SK-N-SH treated with all-trans-retinoic acid at 6 μM for 48 hours (cell line): ENCODE results near the gene SF1.

Experiments used
- ATAC-seq: fragments of 200-7000 bp; cut with Tn5 transposase; 3 replicates; pipeline ENCODE4 v1.9.1; 2020; ENCODE audit warnings: mild to moderate bottlenecking, moderate library complexity
- ARNTL ChIP-seq: fragments of 450-650 bp; formaldehyde crosslinking; IDR thresholded peaks from 2 replicates; pipeline ENCODE4 v1.5.0; 2020; ENCODE audit warnings: low read depth, mild to moderate bottlenecking, moderate library complexity, borderline replicate concordance
- BACH2 ChIP-seq: fragments of 250-450 bp; sonication (Bioruptor Pico); IDR thresholded peaks from 2 replicates; pipeline ENCODE4 v1.9.0; 2021; ENCODE audit warnings: mild to moderate bottlenecking, borderline replicate concordance
- CSDC2 ChIP-seq: fragments of 250-450 bp; sonication (Bioruptor Pico); IDR thresholded peaks from 2 replicates; pipeline ENCODE4 v1.5.0; 2020; ENCODE audit warnings: mild to moderate bottlenecking, moderate library complexity
- CSRNP3 ChIP-seq: fragments of 250-450 bp; sonication (Bioruptor Pico); IDR thresholded peaks from 2 replicates; pipeline ENCODE4 v1.5.1; 2021; ENCODE audit warnings: mild to moderate bottlenecking, moderate library complexity
- ESRRG ChIP-seq: fragments of 250-450 bp; sonication (Bioruptor Pico); IDR thresholded peaks from 2 replicates; pipeline ENCODE4 v1.6.1; 2021; ENCODE audit warnings: mild to moderate bottlenecking
- GLIS3 ChIP-seq: fragments of 250-450 bp; sonication (Bioruptor Pico); IDR thresholded peaks from 2 replicates; pipeline ENCODE4 v1.5.0; 2020; ENCODE audit warnings: mild to moderate bottlenecking, moderate library complexity
- ISL1 ChIP-seq: fragments of 250-450 bp; sonication (Bioruptor Pico); IDR thresholded peaks from 2 replicates; pipeline ENCODE4 v2.1.2; 2022; ENCODE audit warnings: mild to moderate bottlenecking, moderate library complexity
- PATZ1 ChIP-seq: fragments of 250-450 bp; sonication (Bioruptor Pico); IDR thresholded peaks from 2 replicates; pipeline ENCODE4 v1.8.0; 2020; ENCODE audit warnings: mild to moderate bottlenecking, moderate library complexity, borderline replicate concordance
- PPARA ChIP-seq: fragments of 250-450 bp; sonication (Bioruptor Pico); IDR thresholded peaks from 2 replicates; pipeline ENCODE4 v1.5.0; 2020; ENCODE audit warnings: mild to moderate bottlenecking, borderline replicate concordance
- TCF4 ChIP-seq: fragments of 250-450 bp; sonication (Bioruptor Pico); IDR thresholded peaks from 2 replicates; pipeline ENCODE4 v1.8.0; 2021; ENCODE audit warnings: mild to moderate bottlenecking, moderate library complexity, borderline replicate concordance
- TOX ChIP-seq: fragments of 250-450 bp; sonication (Bioruptor Pico); IDR thresholded peaks from 2 replicates; pipeline ENCODE4 v1.8.0; 2021; ENCODE audit warnings: mild to moderate bottlenecking, moderate library complexity, borderline replicate concordance
- TSHZ2 ChIP-seq: fragments of 250-450 bp; sonication (Bioruptor Pico); IDR thresholded peaks from 2 replicates; pipeline ENCODE4 v1.5.0; 2020; ENCODE audit warnings: mild to moderate bottlenecking, moderate library complexity
- ZC3H10 ChIP-seq: fragments of 250-450 bp; sonication (Bioruptor Pico); IDR thresholded peaks from 2 replicates; pipeline ENCODE4 v1.5.1; 2021; ENCODE audit warnings: mild to moderate bottlenecking, moderate library complexity
- ZFP3 ChIP-seq: fragments of 250-450 bp; sonication (Bioruptor Pico); IDR thresholded peaks from 2 replicates; pipeline ENCODE4 v1.5.0; 2020; ENCODE audit warnings: mild to moderate bottlenecking, moderate library complexity
- ZNF565 ChIP-seq: fragments of 450-650 bp; formaldehyde crosslinking; conservative IDR thresholded peaks from 2 replicates; pipeline ENCODE4 v1.5.0; 2020; ENCODE audit warnings: low read depth, mild to moderate bottlenecking, moderate library complexity
- ZNF70 ChIP-seq: fragments of 450-650 bp; formaldehyde crosslinking; IDR thresholded peaks from 2 replicates; pipeline ENCODE4 v1.5.0; 2020; ENCODE audit warnings: mild to moderate bottlenecking, moderate library complexity
- ZNF8 ChIP-seq: fragments of 450-650 bp; formaldehyde crosslinking; IDR thresholded peaks from 2 replicates; pipeline ENCODE4 v1.5.0; 2020; ENCODE audit warnings: mild to moderate bottlenecking, moderate library complexity
- TF ChIP-seq, protein P1 (sequence below): fragments of 250-450 bp; sonication (Bioruptor Pico); IDR thresholded peaks from 2 replicates; pipeline ENCODE4 v1.5.1; 2020; ENCODE audit warnings: low read depth, mild to moderate bottlenecking, moderate library complexity

The SF1 gene

GRCh38 chr11:64772303-64773018 lies 5.9 kb downstream of the SF1 start:
- no peak for ATAC-seq
- TF ChIP-seq ZC3H10 (CRISPR knock-in tag) (no peak), PATZ1 (CRISPR knock-in tag) (no peak), ZNF565 (CRISPR knock-in tag) (no peak), ARNTL (no peak), ZFP3 (CRISPR knock-in tag) (no peak), TCF4 (CRISPR knock-in tag) (no peak), TSHZ2 (CRISPR knock-in tag) (no peak), BACH2 (no peak), TOX (CRISPR knock-in tag) (no peak), PPARA (CRISPR knock-in tag) (no peak), ZNF70 (no peak), CSRNP3 (CRISPR knock-in tag) (no peak), ZNF8 (no peak)
- TF ChIP-seq, protein P1, sequence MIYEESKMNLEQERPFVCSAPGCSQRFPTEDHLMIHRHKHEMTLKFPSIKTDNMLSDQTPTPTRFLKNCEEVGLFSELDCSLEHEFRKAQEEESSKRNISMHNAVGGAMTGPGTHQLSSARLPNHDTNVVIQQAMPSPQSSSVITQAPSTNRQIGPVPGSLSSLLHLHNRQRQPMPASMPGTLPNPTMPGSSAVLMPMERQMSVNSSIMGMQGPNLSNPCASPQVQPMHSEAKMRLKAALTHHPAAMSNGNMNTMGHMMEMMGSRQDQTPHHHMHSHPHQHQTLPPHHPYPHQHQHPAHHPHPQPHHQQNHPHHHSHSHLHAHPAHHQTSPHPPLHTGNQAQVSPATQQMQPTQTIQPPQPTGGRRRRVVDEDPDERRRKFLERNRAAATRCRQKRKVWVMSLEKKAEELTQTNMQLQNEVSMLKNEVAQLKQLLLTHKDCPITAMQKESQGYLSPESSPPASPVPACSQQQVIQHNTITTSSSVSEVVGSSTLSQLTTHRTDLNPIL = no peak

DNA sequence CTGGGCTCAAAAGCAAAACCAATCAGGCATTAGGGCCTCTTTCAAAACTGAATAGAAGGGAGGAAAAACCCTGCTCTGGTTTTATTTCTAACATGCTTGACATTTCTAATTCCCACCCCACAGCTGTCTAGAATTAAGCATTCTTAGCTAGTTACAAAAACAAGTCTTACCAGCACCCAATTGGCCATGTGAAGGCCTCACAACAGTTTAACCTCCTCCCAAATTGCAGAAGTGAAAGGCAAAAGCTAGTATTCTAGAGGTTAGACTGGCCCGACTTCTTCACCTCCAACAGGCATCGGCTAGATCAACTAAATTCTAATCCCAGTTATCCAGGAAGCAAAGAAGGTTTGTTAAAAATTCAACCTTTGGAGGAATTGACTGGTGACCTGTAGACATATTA lies 6.5 kb downstream of the SF1 start:
- TF ChIP-seq ISL1 (no peak), GLIS3 (no peak), TOX (CRISPR knock-in tag) (no peak), ZC3H10 (CRISPR knock-in tag) (no peak), ZNF70 (no peak), ZNF565 (CRISPR knock-in tag) (no peak), ZNF8 (no peak), TCF4 (CRISPR knock-in tag) (no peak), PPARA (CRISPR knock-in tag) (no peak), CSDC2 (CRISPR knock-in tag) (no peak), ESRRG (no peak), BACH2 (no peak), ZFP3 (CRISPR knock-in tag) (no peak)
- TF ChIP-seq, protein P1 = no peak
- no peak for ATAC-seq

DNA sequence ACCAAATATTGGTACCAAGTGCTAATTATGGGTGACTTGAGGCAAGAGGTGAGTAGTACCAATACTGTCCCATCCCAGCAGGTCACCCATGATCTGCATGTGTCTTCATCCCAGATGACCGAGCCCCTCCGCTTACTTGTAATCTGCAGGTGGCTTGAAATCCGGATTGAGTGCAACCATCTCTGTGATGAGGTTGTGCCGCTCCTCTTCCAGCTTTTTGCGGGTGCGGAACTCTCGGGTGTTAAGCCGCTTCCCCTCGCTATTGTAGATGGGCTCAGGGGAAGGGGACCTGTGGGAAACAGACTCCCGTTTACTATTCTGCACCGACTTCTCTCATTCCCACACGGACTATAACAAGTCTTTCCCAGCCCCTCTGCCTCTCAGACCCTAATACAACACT lies 8.2 kb downstream of the SF1 start:
- TF ChIP-seq ISL1 (no peak), PATZ1 (CRISPR knock-in tag) (no peak), ESRRG (no peak), TCF4 (CRISPR knock-in tag) (no peak)
- no peak for ATAC-seq
